ENCODE data around the gene TNS4. TPM values are rescaled to one million over a fixed set of nuclear protein-coding genes. Genes with fewer than 3 reads are reported as not detected.

The TNS4 gene
- total and polyA plus RNA-seq, 9 of the 15 experiments (the other 6 are each of a cell fraction or from before 2014, with no cell fraction given), result 0.04 to 0.73 (median 0.24) TPM; not detected in 1

DNA sequence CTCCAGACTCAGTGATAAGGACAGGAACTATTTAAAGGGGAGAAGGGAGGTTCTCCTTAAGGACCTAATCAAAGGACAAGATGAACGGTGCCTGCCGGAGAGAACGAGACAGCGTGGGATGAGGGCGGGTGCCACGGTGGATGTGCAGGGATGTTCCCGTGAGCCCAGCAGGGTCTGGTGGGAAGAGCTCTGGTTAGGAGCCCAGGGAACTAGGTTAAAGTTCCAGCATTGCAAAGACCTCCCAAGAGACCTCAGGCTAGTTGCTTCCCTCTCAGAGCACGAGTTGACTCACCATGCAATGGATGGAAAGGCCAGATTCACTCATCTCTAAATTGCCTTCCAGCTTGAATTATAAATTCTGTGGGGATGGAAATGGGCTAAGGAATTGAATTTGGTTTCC is 49.2 kb upstream of the TNS4 start:
- DNase-seq (ENCODE audit: extremely low read depth in 1 of 4, low spot score in 3 of 4), result no peak
- H3K4me2 ChIP-seq (ENCODE audit: insufficient read depth, low read length), result no peak overlapping the region
- no peak for FAIRE-seq
- TF ChIP-seq RREB1 (CRISPR knock-in tag; IDR thresholded peaks at IDR 0.05) (no peak), CREB1 (IDR thresholded peaks at IDR 0.05) (no peak), CREB1 (CRISPR knock-in tag; IDR thresholded peaks at IDR 0.05) (no peak), ZNF3 (CRISPR knock-in tag; IDR thresholded peaks at IDR 0.05) (no peak), THRB (CRISPR knock-in tag; conservative IDR thresholded peaks at IDR 0.05) (no peak), NR1H2 (CRISPR knock-in tag; IDR thresholded peaks at IDR 0.05) (no peak), CREM (IDR thresholded peaks at IDR 0.05; ENCODE audit: low read depth) (no peak), MAZ (CRISPR knock-in tag; conservative IDR thresholded peaks at IDR 0.05 in 1 of 2, IDR thresholded peaks at IDR 0.05 in 1 of 2) (no peak), ZBTB2 (IDR thresholded peaks at IDR 0.05) (no peak), E2F5 (CRISPR knock-in tag; IDR thresholded peaks at IDR 0.05) (no peak), NR2C2 (CRISPR knock-in tag; IDR thresholded peaks at IDR 0.05) (no peak), NR2C2 (tag; IDR thresholded peaks at IDR 0.05) (no peak), KDM1A (IDR thresholded peaks at IDR 0.05) (no peak)

More for the DNA sequence above, 49.2 kb upstream of the TNS4 start:
- H3K27me3 ChIP-seq (ENCODE audit: control insufficient read depth in 2 of 2, insufficient read depth in 2 of 2, low read length in 2 of 2), result no peaks in the 10 kb centered on the region
- H3K9me3 ChIP-seq (replicated peaks; ENCODE audit: control insufficient read depth, insufficient read depth, low read depth, low read length), result no peaks in the 10 kb centered on the region
- H3K27ac ChIP-seq (ENCODE audit: extremely low read depth, low read depth, low read length), result no peak overlapping the region
- H3K4me3 ChIP-seq, result no peak overlapping the region
- POLR2A ChIA-PET, result no interaction called here
- in situ Hi-C loops (cut with MboI), result no loop called here
- intact Hi-C loops (cut with micrococcal nuclease), result no loop called here
- no peak overlapping the region for H2AFZ ChIP-seq (ENCODE audit: low read depth, low read length)
- H3K4me1 ChIP-seq (replicated peaks in 1 of 2; ENCODE audit: control insufficient read depth in 2 of 2, insufficient read depth in 2 of 2, low read length in 2 of 2), result peaks cover 33 to 38% of the 10 kb centered on the region in 2 experiments
- CTCF ChIA-PET (ENCODE audit: low intra/inter-chr PET ratio), result interaction anchor here (0.5 kb wide), 1 partner anchor 14 kb away, joined by 3 read pairs; no protein-coding TSS in a partner anchor
- no peaks in the 10 kb centered on the region for H3K79me2 ChIP-seq (ENCODE audit: control insufficient read depth, insufficient read depth, low read length)
- H3K36me3 ChIP-seq (ENCODE audit: control insufficient read depth, insufficient read depth, low read length), result no peaks in the 10 kb centered on the region
- no peak for ATAC-seq
- 69% methylated on average over 8 of the region's 8 CpGs for WGBS (ENCODE audit: insufficient coverage, low coverage, missing lambda C conversion rate)
- H4K20me1 ChIP-seq (replicated peaks; ENCODE audit: control insufficient read depth, insufficient read depth, low read length), result no peaks in the 10 kb centered on the region
- H3K9me1 ChIP-seq (ENCODE audit: control insufficient read depth, insufficient read depth, low read length), result no peaks in the 10 kb centered on the region
- H3K9ac ChIP-seq (ENCODE audit: insufficient read depth in 1 of 2, low read depth in 2 of 2, low read length in 2 of 2), result no peak overlapping the region
- BruUV-seq (replicated peaks), result no TSS peak

All from K562 (cell line).